ENCODE measurements around the gene TOGARAM2. TPM values are rescaled to one million over a fixed set of nuclear protein-coding genes. Genes with fewer than 3 reads are reported as not detected.

The TOGARAM2 gene
- total RNA-seq, 1 experiment from 2014 or later: 0.76 TPM

- H3K9ac ChIP-seq (ENCODE audit: low read length): no peak overlapping the region
- no peak overlapping the region for H3K4me3 ChIP-seq (replicated peaks in 1 of 2; ENCODE audit: low read depth in 1 of 2, low read length in 2 of 2)
- ChIA-PET RAD21 (ENCODE audit: low non-redundant PET in 1 of 2, low total read pairs in 2 of 2, uncharacterized antibody in 2 of 2, unreplicated experiment in 2 of 2) (no interaction called here), POLR2A (no interaction called here), CTCF (no interaction called here)
- intact Hi-C loops (cut with micrococcal nuclease): no loop called here
- DNase-seq (ENCODE audit: low read depth, low spot score): no peak
- BruUV-seq (replicated peaks): no TSS peak
- 0 out of 2 replicates have a peak, but pooled peaks cover 3% of the 10 kb centered on the region for H3K9me2 ChIP-seq (ENCODE audit: insufficient read depth)
- TF ChIP-seq EZH2phosphoT487 (IDR thresholded peaks at IDR 0.05; ENCODE audit: borderline replicate concordance): no peak
- TF ChIP-seq SRF (IDR thresholded peaks at IDR 0.05; ENCODE audit: low read depth): no peak
- TF ChIP-seq CEBPB (IDR thresholded peaks at IDR 0.05; ENCODE audit: low read depth): no peak
- TF ChIP-seq CBX3 (IDR thresholded peaks at IDR 0.05; ENCODE audit: low read depth): no peak
- TF ChIP-seq TCF7L2 (IDR thresholded peaks at IDR 0.05; ENCODE audit: borderline replicate concordance, extremely low read depth, insufficient read depth, insufficient read length): no peak
- TF ChIP-seq REST (IDR thresholded peaks at IDR 0.05; ENCODE audit: low read depth): no peak
- no peak for TF ChIP-seq EGR1 (IDR thresholded peaks at IDR 0.05; ENCODE audit: low read depth)
- no peak for TF ChIP-seq ELF1 (IDR thresholded peaks at IDR 0.05; ENCODE audit: borderline replicate concordance, low read depth)
- no peak for TF ChIP-seq MAX (IDR thresholded peaks at IDR 0.05)
- no peak for TF ChIP-seq ZFX (IDR thresholded peaks at IDR 0.05)
- TF ChIP-seq JUND (IDR thresholded peaks at IDR 0.05): no peak
- no peak for TF ChIP-seq SIN3A (IDR thresholded peaks at IDR 0.05; ENCODE audit: low read depth)
- TF ChIP-seq ZNF274 (IDR thresholded peaks at IDR 0.05; ENCODE audit: low read depth, low read length): no peak
- TF ChIP-seq RAD21 (IDR thresholded peaks at IDR 0.05; ENCODE audit: low read depth): no peak
- TF ChIP-seq ATF3 (IDR thresholded peaks at IDR 0.05): no peak
- no peak for TF ChIP-seq FOSL1 (IDR thresholded peaks at IDR 0.05; ENCODE audit: low read depth)
- TF ChIP-seq CTCF (IDR thresholded peaks at IDR 0.05 in 2 of 3, conservative IDR thresholded peaks at IDR 0.05 in 1 of 3; ENCODE audit: borderline replicate concordance in 1 of 3, insufficient read depth in 1 of 3, low read depth in 2 of 3, low read length in 2 of 3): no peak
- TF ChIP-seq SP1 (IDR thresholded peaks at IDR 0.05; ENCODE audit: low read depth): no peak
- no peaks in the 10 kb centered on the region for H4K20me1 ChIP-seq (ENCODE audit: insufficient read depth)
- no peak overlapping the region for H3K27ac ChIP-seq (ENCODE audit: low read depth, low read length)
- no peaks in the 10 kb centered on the region for H3K9me3 ChIP-seq (ENCODE audit: control insufficient read depth in 1 of 2, insufficient read depth in 1 of 2, low read depth in 1 of 2, low read length in 2 of 2)
- ATAC-seq: no peak
- H3K79me2 ChIP-seq (ENCODE audit: insufficient read depth, low read length): no peaks in the 10 kb centered on the region
- no peak overlapping the region for H3K4me2 ChIP-seq (ENCODE audit: low read length)
- no peak overlapping the region for H2AFZ ChIP-seq (ENCODE audit: low read depth, low read length, poor library complexity, severe bottlenecking)
- peaks cover 11 to 15% of the 10 kb centered on the region in 2 experiments; a peak in 3 of 4 replicates for H3K4me1 ChIP-seq (ENCODE audit: control insufficient read depth in 1 of 2, insufficient read depth in 2 of 2, low read length in 2 of 2)
- no peaks in the 10 kb centered on the region for H3K27me3 ChIP-seq (ENCODE audit: insufficient read depth, low read length)
- no peaks in the 10 kb centered on the region for H3K36me3 ChIP-seq (ENCODE audit: control insufficient read depth in 1 of 2, insufficient read depth in 2 of 2, low read length in 2 of 2)
Observed at GRCh38 chr2:29035016-29035745, 54.1 kb downstream of the TOGARAM2 start.
